Measurements from ENCODE around the gene RPS24.

RPS24 gene

DNA sequence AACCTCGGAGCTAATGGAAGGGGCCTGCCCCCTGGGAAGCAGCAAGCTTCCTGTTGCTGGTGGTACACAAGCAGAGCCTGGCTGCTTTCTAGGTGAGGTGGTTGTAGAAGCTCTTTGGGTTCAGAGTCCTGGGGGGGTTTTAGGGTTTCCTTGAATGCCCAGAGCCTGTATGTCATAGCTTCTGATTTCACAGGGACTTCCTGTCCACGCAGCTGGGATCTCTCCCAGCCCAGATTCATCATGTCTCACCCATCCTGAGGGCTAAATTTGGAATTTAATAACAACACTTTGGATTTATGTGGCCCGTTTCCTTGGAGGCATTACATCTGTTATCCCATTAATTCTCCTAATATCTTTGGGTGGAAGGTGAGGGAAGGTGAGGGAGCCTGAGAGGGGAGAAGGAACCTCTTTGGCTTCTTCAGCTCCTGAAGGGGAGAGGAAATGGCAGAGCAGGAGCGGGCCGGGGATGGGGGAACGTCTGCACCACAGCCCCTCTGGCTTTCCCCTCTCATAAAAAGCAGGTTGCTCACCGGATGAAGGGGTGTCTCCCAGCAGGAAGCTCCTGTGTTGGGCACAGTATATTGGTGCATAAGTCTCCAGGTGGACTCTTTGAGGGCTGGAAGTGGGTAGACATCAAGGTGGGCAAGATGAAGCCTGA is 19.7 kb downstream of the RPS24 start:
- Histone ChIP-seq H3F3A (ENCODE audit: insufficient read depth, low read length) (no peaks in the 10 kb centered on the region), H3K36me3 (replicated peaks; ENCODE audit: insufficient read depth, low read length) (no peaks in the 10 kb centered on the region), H3K9me2 (replicated peaks; ENCODE audit: insufficient read depth, low read length) (no peaks in the 10 kb centered on the region), H3K4me1 (ENCODE audit: low read length) (no peaks in the 10 kb centered on the region), H3K27ac (ENCODE audit: low read length) (no peak overlapping the region), H3K4me2 (ENCODE audit: low read depth, low read length) (no peak overlapping the region), H3K9me3 (replicated peaks; ENCODE audit: insufficient read depth, low read length) (no peaks in the 10 kb centered on the region), H3K9ac (ENCODE audit: low read length) (no peak overlapping the region), H4K20me1 (ENCODE audit: insufficient read depth, low read length) (no peaks in the 10 kb centered on the region), H3K27me3 (replicated peaks; ENCODE audit: insufficient read depth, low read length) (no peaks in the 10 kb centered on the region), H3K4me3 (ENCODE audit: low read length) (no peak overlapping the region), H3K79me2 (ENCODE audit: low read length) (no peaks in the 10 kb centered on the region), H2AFZ (ENCODE audit: low read length) (no peak overlapping the region)
- no peak for DNase-seq
- no peak for TF ChIP-seq EZH2phosphoT487 (IDR thresholded peaks at IDR 0.05; ENCODE audit: low read length)
- TF ChIP-seq, protein P1, sequence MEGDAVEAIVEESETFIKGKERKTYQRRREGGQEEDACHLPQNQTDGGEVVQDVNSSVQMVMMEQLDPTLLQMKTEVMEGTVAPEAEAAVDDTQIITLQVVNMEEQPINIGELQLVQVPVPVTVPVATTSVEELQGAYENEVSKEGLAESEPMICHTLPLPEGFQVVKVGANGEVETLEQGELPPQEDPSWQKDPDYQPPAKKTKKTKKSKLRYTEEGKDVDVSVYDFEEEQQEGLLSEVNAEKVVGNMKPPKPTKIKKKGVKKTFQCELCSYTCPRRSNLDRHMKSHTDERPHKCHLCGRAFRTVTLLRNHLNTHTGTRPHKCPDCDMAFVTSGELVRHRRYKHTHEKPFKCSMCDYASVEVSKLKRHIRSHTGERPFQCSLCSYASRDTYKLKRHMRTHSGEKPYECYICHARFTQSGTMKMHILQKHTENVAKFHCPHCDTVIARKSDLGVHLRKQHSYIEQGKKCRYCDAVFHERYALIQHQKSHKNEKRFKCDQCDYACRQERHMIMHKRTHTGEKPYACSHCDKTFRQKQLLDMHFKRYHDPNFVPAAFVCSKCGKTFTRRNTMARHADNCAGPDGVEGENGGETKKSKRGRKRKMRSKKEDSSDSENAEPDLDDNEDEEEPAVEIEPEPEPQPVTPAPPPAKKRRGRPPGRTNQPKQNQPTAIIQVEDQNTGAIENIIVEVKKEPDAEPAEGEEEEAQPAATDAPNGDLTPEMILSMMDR (IDR thresholded peaks at IDR 0.05; ENCODE audit: low read length), result no peak
- TF ChIP-seq EZH2 (optimal IDR thresholded peaks at IDR 0.05; ENCODE audit: low read depth, low read length), result no peak

DNA sequence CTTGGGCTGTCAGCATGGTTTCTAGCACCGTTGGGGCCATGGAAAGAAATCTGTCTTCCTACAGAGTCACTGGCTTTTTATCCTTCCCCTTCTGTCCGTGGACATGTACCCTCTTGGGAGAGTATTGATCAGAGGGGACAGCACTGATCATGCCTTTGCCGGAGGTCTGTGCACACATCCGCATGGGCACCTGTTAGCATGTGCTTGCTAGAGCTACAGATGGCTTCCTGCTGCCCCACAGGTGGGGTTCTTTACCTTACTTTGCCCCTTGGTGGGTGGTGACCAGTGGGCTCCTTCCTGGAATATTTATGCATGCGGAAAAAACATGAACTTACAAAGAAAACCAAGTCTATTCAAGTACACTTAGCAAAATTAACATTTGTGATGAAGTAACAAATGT is 24.9 kb downstream of the RPS24 start:
- Histone ChIP-seq H3K36me3 (replicated peaks; ENCODE audit: insufficient read depth, low read length) (no peaks in the 10 kb centered on the region), H4K20me1 (ENCODE audit: insufficient read depth, low read length) (no peaks in the 10 kb centered on the region), H3K4me1 (ENCODE audit: low read length) (no peaks in the 10 kb centered on the region), H3K9me3 (replicated peaks; ENCODE audit: insufficient read depth, low read length) (no peaks in the 10 kb centered on the region), H3K27ac (ENCODE audit: low read length) (no peak overlapping the region), H3K9me2 (replicated peaks; ENCODE audit: insufficient read depth, low read length) (no peaks in the 10 kb centered on the region), H2AFZ (ENCODE audit: low read length) (no peak overlapping the region), H3K79me2 (ENCODE audit: low read length) (no peaks in the 10 kb centered on the region), H3K4me3 (ENCODE audit: low read length) (no peak overlapping the region), H3K9ac (ENCODE audit: low read length) (no peak overlapping the region), H3K4me2 (ENCODE audit: low read depth, low read length) (no peak overlapping the region), H3K27me3 (replicated peaks; ENCODE audit: insufficient read depth, low read length) (no peaks in the 10 kb centered on the region), H3F3A (ENCODE audit: insufficient read depth, low read length) (no peaks in the 10 kb centered on the region)
- TF ChIP-seq EZH2phosphoT487 (IDR thresholded peaks at IDR 0.05; ENCODE audit: low read length) (no peak), EZH2 (optimal IDR thresholded peaks at IDR 0.05; ENCODE audit: low read depth, low read length) (no peak)
- TF ChIP-seq, protein P1 (IDR thresholded peaks at IDR 0.05; ENCODE audit: low read length), result no peak
- DNase-seq, result no peak

DNA sequence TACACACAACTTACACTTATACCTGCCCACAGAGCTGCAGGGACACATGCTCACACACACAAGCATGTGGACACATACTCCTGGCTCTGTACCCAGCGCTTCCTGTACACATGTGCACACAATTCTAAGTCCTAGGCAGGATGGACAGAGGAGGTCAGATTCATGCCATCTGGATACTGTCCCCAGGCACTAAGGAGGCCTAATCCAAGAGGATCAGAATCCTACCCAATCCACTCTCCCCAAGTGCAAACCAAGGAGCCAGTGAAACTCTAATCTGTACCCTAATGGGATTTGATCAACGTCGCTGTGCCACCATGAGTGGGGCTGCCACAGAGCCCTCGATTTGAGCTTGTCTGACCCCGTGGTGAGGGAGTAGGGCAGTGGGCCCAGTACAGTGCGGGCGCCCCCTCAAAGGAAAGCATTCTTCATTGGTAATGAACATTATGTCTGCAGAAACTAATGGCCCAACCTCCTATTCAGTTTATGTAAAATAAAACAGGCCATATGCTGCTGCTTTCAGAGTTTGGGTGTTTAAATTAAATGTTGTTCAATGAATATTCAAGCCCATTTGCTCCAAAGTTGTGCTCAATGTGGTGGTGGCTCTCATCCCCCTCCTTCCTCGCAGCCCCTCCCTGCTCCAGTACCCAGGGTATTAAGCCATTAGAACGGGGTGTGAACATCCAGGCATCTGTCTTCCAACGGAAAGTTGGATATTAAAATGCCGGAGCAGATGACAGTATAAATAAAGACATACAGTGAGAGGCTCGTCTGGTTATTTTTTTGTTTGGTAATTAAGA is 26.4 kb downstream of the RPS24 start:
- no peak for DNase-seq
- Histone ChIP-seq H3K4me2 (ENCODE audit: low read depth, low read length) (no peak overlapping the region), H4K20me1 (ENCODE audit: insufficient read depth, low read length) (no peaks in the 10 kb centered on the region), H3K27me3 (replicated peaks; ENCODE audit: insufficient read depth, low read length) (no peaks in the 10 kb centered on the region), H3K4me1 (ENCODE audit: low read length) (no peaks in the 10 kb centered on the region), H3K27ac (ENCODE audit: low read length) (no peak overlapping the region), H3F3A (ENCODE audit: insufficient read depth, low read length) (no peaks in the 10 kb centered on the region), H3K9me2 (replicated peaks; ENCODE audit: insufficient read depth, low read length) (no peaks in the 10 kb centered on the region), H3K9ac (ENCODE audit: low read length) (no peak overlapping the region), H3K36me3 (replicated peaks; ENCODE audit: insufficient read depth, low read length) (no peaks in the 10 kb centered on the region), H3K79me2 (ENCODE audit: low read length) (no peaks in the 10 kb centered on the region), H3K9me3 (replicated peaks; ENCODE audit: insufficient read depth, low read length) (no peaks in the 10 kb centered on the region), H3K4me3 (ENCODE audit: low read length) (no peak overlapping the region), H2AFZ (ENCODE audit: low read length) (no peak overlapping the region)
- no peak for TF ChIP-seq EZH2 (optimal IDR thresholded peaks at IDR 0.05; ENCODE audit: low read depth, low read length)
- TF ChIP-seq, protein P1 (IDR thresholded peaks at IDR 0.05; ENCODE audit: low read length), result no peak
- TF ChIP-seq EZH2phosphoT487 (IDR thresholded peaks at IDR 0.05; ENCODE audit: low read length), result no peak

Data from MM.1S (cell line).